Fibroblast of mammary gland (primary cell): ENCODE measurements around the gene UVSSA.

Experiments used
- DNase-seq: peaks from one replicate; pipeline ENCODE4 v3.0.0-alpha.2; 2010; ENCODE audit warnings: low read depth
- H3K4me3 ChIP-seq: 2 replicates; pipeline ENCODE4 v1.5.1; 2011; ENCODE audit warnings: low read depth, mild to moderate bottlenecking, low read length, moderate library complexity; ENCODE audit not compliant: control insufficient read depth
- TF ChIP-seq, protein P1 (sequence below): conservative IDR thresholded peaks from 2 replicates; pipeline ENCODE4 v1.5.1; 2011; ENCODE audit warnings: low read depth, low read length, inconsistent platforms; ENCODE audit not compliant: control insufficient read depth, insufficient read depth

UVSSA gene

DNA sequence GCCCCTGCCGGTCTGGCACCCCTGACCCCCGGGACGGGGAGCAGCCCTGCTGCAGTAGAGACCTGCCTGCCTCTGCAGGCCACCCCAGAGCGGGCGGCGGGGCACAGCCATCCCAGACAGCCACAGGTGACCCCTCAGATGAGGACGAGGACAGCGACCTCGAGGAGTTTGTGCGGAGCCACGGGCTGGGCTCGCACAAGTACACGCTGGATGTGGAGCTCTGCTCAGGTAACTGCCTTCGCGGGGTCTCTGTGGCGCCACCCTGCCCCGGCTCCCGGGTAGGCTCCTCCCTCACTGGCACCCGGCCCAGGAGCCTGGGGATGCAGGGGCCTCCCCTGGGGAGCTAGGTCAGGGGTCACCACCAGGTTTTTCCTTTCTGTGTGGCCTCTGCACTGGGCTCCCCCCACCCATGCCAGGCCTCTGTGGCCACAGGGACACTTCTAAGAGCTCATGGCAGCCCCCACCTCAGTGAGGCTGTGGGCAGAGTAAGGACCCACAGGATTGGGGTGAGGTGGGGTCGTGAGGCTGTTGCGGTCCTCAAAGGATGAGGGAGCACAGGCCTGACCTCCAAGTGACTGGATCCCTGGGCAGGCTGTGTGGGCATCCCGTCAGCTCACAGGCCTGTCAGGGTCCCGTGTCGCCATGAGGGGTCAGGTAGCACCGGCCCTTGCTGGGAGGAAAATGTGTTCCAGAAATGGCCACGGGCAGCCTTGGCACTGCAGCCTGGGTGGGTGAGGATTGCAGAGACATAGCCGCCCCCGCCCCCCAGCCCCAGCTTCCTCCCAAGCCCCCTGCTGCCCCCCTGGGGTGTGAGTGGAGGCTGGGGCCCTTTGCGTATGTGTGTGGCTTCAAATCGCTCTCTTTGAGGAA is 6.4 kb downstream of the UVSSA start:
- TF ChIP-seq, protein P1, sequence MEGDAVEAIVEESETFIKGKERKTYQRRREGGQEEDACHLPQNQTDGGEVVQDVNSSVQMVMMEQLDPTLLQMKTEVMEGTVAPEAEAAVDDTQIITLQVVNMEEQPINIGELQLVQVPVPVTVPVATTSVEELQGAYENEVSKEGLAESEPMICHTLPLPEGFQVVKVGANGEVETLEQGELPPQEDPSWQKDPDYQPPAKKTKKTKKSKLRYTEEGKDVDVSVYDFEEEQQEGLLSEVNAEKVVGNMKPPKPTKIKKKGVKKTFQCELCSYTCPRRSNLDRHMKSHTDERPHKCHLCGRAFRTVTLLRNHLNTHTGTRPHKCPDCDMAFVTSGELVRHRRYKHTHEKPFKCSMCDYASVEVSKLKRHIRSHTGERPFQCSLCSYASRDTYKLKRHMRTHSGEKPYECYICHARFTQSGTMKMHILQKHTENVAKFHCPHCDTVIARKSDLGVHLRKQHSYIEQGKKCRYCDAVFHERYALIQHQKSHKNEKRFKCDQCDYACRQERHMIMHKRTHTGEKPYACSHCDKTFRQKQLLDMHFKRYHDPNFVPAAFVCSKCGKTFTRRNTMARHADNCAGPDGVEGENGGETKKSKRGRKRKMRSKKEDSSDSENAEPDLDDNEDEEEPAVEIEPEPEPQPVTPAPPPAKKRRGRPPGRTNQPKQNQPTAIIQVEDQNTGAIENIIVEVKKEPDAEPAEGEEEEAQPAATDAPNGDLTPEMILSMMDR: no peak
- no peak overlapping the region for H3K4me3 ChIP-seq
- no peak for DNase-seq

DNA sequence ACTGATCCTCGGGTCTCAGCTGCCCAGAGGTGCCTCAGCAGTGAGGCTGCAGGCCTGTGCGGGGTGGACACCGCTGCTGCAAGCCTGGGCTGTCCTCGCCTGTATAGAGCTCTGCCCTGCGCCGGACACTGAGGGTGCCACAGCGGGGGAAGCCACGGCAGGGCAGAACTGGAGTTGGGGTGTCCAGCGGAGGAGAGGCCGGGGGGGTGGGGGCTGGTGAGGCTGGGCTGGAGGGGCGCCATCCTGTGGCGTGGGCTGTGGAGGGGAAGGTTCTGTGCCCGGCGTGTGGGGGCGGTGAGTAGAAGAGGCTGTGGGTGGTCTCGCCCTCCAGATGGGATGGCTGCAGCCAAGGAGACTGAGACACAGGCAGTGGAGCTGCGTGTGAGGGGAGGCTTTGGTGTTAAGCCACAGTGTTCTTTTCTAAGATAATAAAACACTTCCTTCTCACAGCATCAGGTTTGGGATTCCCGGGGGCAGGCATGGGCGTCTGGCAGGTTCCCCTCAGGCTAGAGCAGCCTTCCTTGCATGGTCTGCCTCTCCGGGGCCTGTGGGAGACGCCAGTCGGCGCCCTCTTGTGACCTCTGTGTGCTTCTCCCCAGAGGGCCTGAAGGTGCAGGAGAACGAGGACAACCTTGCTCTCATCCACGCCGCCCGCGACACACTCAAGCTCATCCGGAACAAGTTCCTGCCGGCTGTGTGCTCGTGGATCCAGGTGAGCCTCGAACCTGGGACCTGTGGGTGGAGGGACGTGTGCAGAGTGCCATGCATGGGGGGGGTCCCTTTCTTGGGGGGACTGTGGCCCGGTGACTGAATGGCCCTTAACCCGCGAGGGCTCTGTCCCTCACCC is 7.4 kb downstream of the UVSSA start:
- TF ChIP-seq, protein P1: no peak
- H3K4me3 ChIP-seq: no peak overlapping the region
- DNase-seq: no peak

DNA sequence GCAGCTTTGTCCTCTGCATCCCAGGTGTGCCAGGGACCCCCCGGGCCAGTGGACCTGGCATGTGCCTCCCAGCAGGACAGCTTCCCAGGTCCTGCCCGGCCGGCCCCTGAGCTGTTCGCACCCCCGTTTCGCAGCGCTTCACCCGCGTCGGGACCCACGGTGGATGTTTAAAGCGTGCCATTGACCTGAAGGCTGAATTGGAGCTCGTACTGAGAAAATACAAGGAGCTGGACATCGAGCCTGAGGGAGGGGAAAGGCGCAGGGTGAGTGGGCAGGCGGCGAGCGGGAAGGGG is 7.9 kb downstream of the UVSSA start:
- no peak for DNase-seq
- TF ChIP-seq, protein P1: no peak

DNA sequence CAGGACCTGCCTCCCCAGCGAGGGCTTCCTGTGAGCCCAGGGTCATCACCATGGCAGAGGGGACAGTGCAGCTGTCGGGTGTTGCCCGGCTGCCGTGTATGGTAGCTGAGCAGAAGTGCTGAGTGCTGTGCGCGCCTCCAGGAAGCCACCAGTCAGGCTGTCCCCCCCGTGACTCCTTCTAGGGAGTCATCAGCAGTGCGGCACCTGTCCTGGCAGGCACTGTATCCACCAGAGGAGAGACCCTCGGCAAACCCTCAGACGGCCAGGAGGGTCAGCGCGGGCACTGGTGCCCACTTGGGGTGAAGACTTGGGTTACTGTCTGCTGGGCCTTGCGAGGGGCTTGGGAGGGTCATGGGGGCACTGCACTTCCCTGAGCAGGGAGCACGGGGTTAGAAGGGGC is 8.4 kb downstream of the UVSSA start:
- TF ChIP-seq, protein P1: no peak
- H3K4me3 ChIP-seq: no peak overlapping the region
- no peak for DNase-seq

More for the DNA sequence above, 7.9 kb downstream of the UVSSA start:
- H3K4me3 ChIP-seq: no peak overlapping the region

DNA sequence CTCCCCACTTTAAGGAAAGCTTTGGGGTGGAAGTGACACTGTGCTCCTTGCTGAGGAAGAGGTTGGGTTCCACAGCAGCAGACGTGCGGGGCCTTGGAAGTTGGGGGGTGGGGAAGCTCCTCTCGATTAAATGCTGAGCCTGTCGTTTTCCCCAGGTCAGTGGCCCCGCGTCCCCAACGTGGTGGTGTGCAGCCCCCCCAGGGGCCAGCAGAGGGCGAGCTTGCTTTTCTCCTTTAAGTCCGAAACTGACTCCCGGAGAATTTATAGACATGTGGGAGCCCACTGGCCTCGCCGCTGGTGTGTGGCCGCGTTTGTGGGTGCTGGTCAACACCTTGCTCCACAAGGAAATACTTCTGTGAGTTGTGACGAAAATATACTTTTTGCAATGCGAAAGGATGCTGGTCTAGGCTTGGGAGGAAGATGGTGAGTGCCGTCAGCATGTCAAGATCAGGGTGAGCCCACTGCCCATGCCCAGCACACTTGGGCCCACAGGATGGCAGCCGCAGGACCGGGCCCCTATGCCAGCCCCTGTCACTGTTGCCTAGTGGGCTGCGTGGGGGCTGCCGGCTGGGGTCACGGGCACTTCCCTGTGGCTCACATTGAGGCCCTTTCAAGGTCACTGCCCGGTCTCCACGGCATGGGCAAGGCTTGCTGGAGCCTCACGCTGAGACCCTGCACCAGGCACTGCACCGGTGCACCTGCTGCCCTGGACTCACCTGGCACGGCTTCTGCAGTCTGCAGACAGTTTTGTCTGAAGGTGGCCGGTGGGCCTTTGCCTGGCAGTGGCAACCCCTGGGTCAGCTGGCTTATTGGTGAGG is 9.4 kb downstream of the UVSSA start:
- peak; percentile 54 for DNase-seq
- TF ChIP-seq, protein P1: peak; percentile 64
- no peak overlapping the region for H3K4me3 ChIP-seq
